K562 (cell line): ENCODE results near the gene SLC16A12. TPM values are rescaled to one million over a fixed set of nuclear protein-coding genes. Genes with fewer than 3 reads are reported as not detected.

Source experiments
- ATAC-seq: fragments of 200-7000 bp; cut with Tn5 transposase; 3 replicates; pipeline ENCODE4 v1.9.1; 2020; ENCODE audit warnings: moderate library complexity
- BruUV-seq: library from RNA; stranded (reverse); fragments of 400-500 nt; replicated peaks from 2 replicates; lab custom pipeline; 2021; lab: Mats Ljungman, UMichigan
- CTCF ChIA-PET: fragments of 300-600 bp; formaldehyde crosslinking; extraction: SDS; loops from one replicate; lab custom pipeline; 2021; ENCODE audit warnings: low intra/inter-chr PET ratio; lab: Yijun Ruan, JAX
- POLR2A ChIA-PET: fragments of 300-600, 350-650 bp; sonication (Branson Sonifier 250); formaldehyde crosslinking; extraction: SDS; loops from one replicate; lab custom pipeline; 2021; ENCODE audit warnings: antibody characterized with exemption, inconsistent platforms; lab: Yijun Ruan, JAX
- DNase-seq, 4 experiments: peaks; one replicate each; pipeline versions ENCODE4 v3.0.0 to v3.0.0-alpha.2; 2011 to 2018; ENCODE audit warnings: low spot score in 3 of 4, mixed read lengths in 3 of 4; ENCODE audit errors: extremely low read depth in 1 of 4
- FAIRE-seq: peaks from 2 replicates; lab custom pipeline; 2011; peaks lifted over from hg19 to GRCh38; lab: Jason Lieb, UNC
- H2AFZ ChIP-seq: 2 replicates; pipeline ENCODE4 v1.6.0; 2011; ENCODE audit warnings: low read depth, low read length, control low read depth, inconsistent platforms
- H3K27ac ChIP-seq: fragments of 200-600 bp; 3 replicates; pipeline ENCODE4 v1.8.0; 2011; ENCODE audit warnings: low read depth, mild to moderate bottlenecking, control low read depth, inconsistent platforms, low read length, moderate library complexity, mixed read lengths; ENCODE audit errors: extremely low read depth
- H3K27me3 ChIP-seq, 2 experiments: fragments of 300-600 bp in 1 of 2; 2 replicates in 1 of 2; 3 replicates in 1 of 2; pipeline versions ENCODE4 v1.6.0 to v1.8.0; 2011; ENCODE audit warnings: inconsistent platforms in 2 of 2, low read length in 2 of 2, mild to moderate bottlenecking in 1 of 2, mixed read lengths in 1 of 2, moderate library complexity in 1 of 2; ENCODE audit not compliant: control insufficient read depth in 2 of 2, insufficient read depth in 2 of 2
- H3K36me3 ChIP-seq: fragments of 300-600 bp; 3 replicates; pipeline ENCODE4 v1.8.0; 2011; ENCODE audit warnings: mild to moderate bottlenecking, low read length, inconsistent platforms; ENCODE audit not compliant: control insufficient read depth, insufficient read depth
- H3K4me1 ChIP-seq, 2 experiments: fragments of 200-600 bp in 1 of 2; replicated peaks in 1 of 2; 2 replicates in 1 of 2; 3 replicates in 1 of 2; pipeline versions ENCODE4 v1.5.1 to v1.8.0; 2011; ENCODE audit warnings: inconsistent platforms in 2 of 2, low read length in 2 of 2, mild to moderate bottlenecking in 1 of 2, mixed read lengths in 1 of 2, moderate library complexity in 1 of 2; ENCODE audit not compliant: control insufficient read depth in 2 of 2, insufficient read depth in 2 of 2
- H3K4me2 ChIP-seq: 2 replicates; pipeline ENCODE4 v1.6.1; 2011; ENCODE audit warnings: low read length, control low read depth, inconsistent platforms, mixed read lengths; ENCODE audit not compliant: insufficient read depth
- H3K4me3 ChIP-seq: fragments of 200-600 bp; sonication (generic), shearing (Covaris generic); 2 replicates; pipeline ENCODE4 v1.5.1; 2016; ENCODE audit warnings: control low read depth, inconsistent platforms
- H3K79me2 ChIP-seq: fragments of 200-600 bp; 3 replicates; pipeline ENCODE4 v1.8.0; 2011; ENCODE audit warnings: low read length, inconsistent platforms; ENCODE audit not compliant: control insufficient read depth, insufficient read depth
- H3K9ac ChIP-seq, 2 experiments: 2 replicates each; pipeline versions ENCODE4 v1.6.0 to v1.6.1; 2011; ENCODE audit warnings: low read depth in 2 of 2, low read length in 2 of 2, control low read depth in 1 of 2, inconsistent platforms in 1 of 2, mild to moderate bottlenecking in 1 of 2, mixed read lengths in 1 of 2; ENCODE audit not compliant: insufficient read depth in 1 of 2
- H3K9me1 ChIP-seq: one replicate; pipeline ENCODE4 v1.6.0; 2011; ENCODE audit warnings: inconsistent platforms, mild to moderate bottlenecking, low read length, moderate library complexity; ENCODE audit not compliant: control insufficient read depth, insufficient read depth
- H3K9me3 ChIP-seq: replicated peaks from 2 replicates; pipeline ENCODE4 v1.5.1; 2011; ENCODE audit warnings: low read depth, low read length, inconsistent platforms; ENCODE audit not compliant: control insufficient read depth, insufficient read depth
- H4K20me1 ChIP-seq: replicated peaks from 2 replicates; pipeline ENCODE4 v1.6.1; 2011; ENCODE audit warnings: low read length, inconsistent platforms, mixed read lengths; ENCODE audit not compliant: control insufficient read depth, insufficient read depth
- ATF6 ChIP-seq: sonication (generic); formaldehyde crosslinking; IDR thresholded peaks from 2 replicates; pipeline ENCODE4 v1.4.0; 2020; ENCODE audit warnings: mild to moderate bottlenecking, missing genetic modification reagents
- CBX3 ChIP-seq, 2 experiments: IDR thresholded peaks; 1 replicate in 1 of 2; 2 replicates in 1 of 2; pipeline ENCODE4 v1.6.1; 2012; ENCODE audit warnings: inconsistent platforms in 2 of 2, low read length in 2 of 2, borderline replicate concordance in 1 of 2, control low read depth in 1 of 2
- CEBPZ ChIP-seq: fragments of 150-350 bp; IDR thresholded peaks from 2 replicates; pipeline ENCODE4 v1.6.1; 2014; ENCODE audit warnings: low read depth, mild to moderate bottlenecking, low read length, borderline replicate concordance
- HIVEP1 ChIP-seq: fragments of 250-450 bp; sonication (Bioruptor Pico); IDR thresholded peaks from 2 replicates; pipeline ENCODE4 v1.4.0; 2020; ENCODE audit warnings: mild to moderate bottlenecking
- KDM5B ChIP-seq: fragments of 200-600 bp; sonication (generic); IDR thresholded peaks from 2 replicates; pipeline ENCODE4 v1.6.1; 2012; ENCODE audit warnings: low read depth, mild to moderate bottlenecking, moderate library complexity, low read length, control low read depth, inconsistent platforms; ENCODE audit not compliant: insufficient replicate concordance
- NKRF ChIP-seq: fragments of 450-650 bp; IDR thresholded peaks from 2 replicates; pipeline ENCODE4 v1.6.1; 2016; ENCODE audit warnings: borderline replicate concordance
- SIRT6 ChIP-seq: IDR thresholded peaks from one replicate; pipeline ENCODE4 v1.6.1; 2012; ENCODE audit warnings: low read depth, mild to moderate bottlenecking, control low read depth, inconsistent platforms, low read length, moderate library complexity
- SMARCA5 ChIP-seq: fragments of 450-650 bp; IDR thresholded peaks from 2 replicates; pipeline ENCODE4 v1.6.1; 2016
- TARDBP ChIP-seq: fragments of 450-650 bp; IDR thresholded peaks from 2 replicates; pipeline ENCODE4 v1.6.1; 2016
- YBX1 ChIP-seq: fragments of 450-650 bp; IDR thresholded peaks from 2 replicates; pipeline ENCODE4 v1.7.1; 2016; ENCODE audit warnings: mild to moderate bottlenecking
- ZBTB8A ChIP-seq: fragments of 450-650 bp; IDR thresholded peaks from 2 replicates; pipeline ENCODE4 v1.6.1; 2018; ENCODE audit warnings: mild to moderate bottlenecking, moderate library complexity; ENCODE audit not compliant: partially characterized antibody
- ZNF431 ChIP-seq: sonication (generic); formaldehyde crosslinking; IDR thresholded peaks from 2 replicates; pipeline ENCODE4 v1.8.0; 2022; ENCODE audit warnings: mild to moderate bottlenecking, missing genetic modification reagents
- ZNF57 ChIP-seq: fragments of 450-650 bp; formaldehyde crosslinking; IDR thresholded peaks from 2 replicates; pipeline ENCODE4 v1.4.0; 2020; ENCODE audit warnings: mild to moderate bottlenecking, moderate library complexity
- ZNF583 ChIP-seq: fragments of 250-450 bp; sonication (Bioruptor Pico); IDR thresholded peaks from 2 replicates; pipeline ENCODE4 v1.4.0; 2020
- WGBS: fragments of 100-300 bp; shearing (Covaris generic); methylation state at CpG from one replicate; pipeline ENCODE4 v1.1.6; 2016; ENCODE audit warnings: low coverage, mixed read lengths; ENCODE audit not compliant: insufficient coverage; ENCODE audit errors: missing lambda C conversion rate; 5-methylcytosine and 5-hydroxymethylcytosine counted together
- in situ Hi-C: fragments of 300-500 bp; cut with MboI; formaldehyde crosslinking; loops from 4 replicates; pipeline ENCODE4 v1.15.0; 2018; ENCODE audit warnings: inconsistent platforms, mixed read lengths
- intact Hi-C: fragments of 100-400 bp; cut with micrococcal nuclease; formaldehyde crosslinking; loops from 2 replicates; pipeline ENCODE4 v1.14.2; 2022
- polyA plus RNA-seq, 8 experiments: library from polyadenylated mRNA; depleted of rRNA in 4 of 8; stranded (reverse) in 5 of 8; unstranded in 3 of 8; fragments of >200 nt; fragmentation: Nextera tagmentation in 2 of 8; fragmentation: Illumina TruSeq in 1 of 8; extraction: Ambion mirVana in 2 of 8; extraction: Trizol in 1 of 8; gene quantifications; 2 replicates each; pipeline versions ENCODE4 v1.2.1 to v1.2.3, GENCODE V29; 2011 to 2014; ENCODE audit warnings: inconsistent platforms in 1 of 8, missing spikeins in 1 of 8
- total RNA-seq, 7 experiments: library from RNA; depleted of rRNA in 6 of 7; stranded (reverse); fragments of >200 nt in 6 of 7; fragmentation: Illumina TruSeq in 2 of 7; extraction: Trizol in 2 of 7; gene quantifications; 2 replicates each; pipeline versions ENCODE4 v1.2.1 to v1.2.3, GENCODE V29; 2011 to 2021; ENCODE audit warnings: low replicate concordance in 1 of 7

The SLC16A12 gene
- total and polyA plus RNA-seq, 9 of the 15 experiments (the other 6 are each of a cell fraction or from before 2014, with no cell fraction given): not detected

DNA sequence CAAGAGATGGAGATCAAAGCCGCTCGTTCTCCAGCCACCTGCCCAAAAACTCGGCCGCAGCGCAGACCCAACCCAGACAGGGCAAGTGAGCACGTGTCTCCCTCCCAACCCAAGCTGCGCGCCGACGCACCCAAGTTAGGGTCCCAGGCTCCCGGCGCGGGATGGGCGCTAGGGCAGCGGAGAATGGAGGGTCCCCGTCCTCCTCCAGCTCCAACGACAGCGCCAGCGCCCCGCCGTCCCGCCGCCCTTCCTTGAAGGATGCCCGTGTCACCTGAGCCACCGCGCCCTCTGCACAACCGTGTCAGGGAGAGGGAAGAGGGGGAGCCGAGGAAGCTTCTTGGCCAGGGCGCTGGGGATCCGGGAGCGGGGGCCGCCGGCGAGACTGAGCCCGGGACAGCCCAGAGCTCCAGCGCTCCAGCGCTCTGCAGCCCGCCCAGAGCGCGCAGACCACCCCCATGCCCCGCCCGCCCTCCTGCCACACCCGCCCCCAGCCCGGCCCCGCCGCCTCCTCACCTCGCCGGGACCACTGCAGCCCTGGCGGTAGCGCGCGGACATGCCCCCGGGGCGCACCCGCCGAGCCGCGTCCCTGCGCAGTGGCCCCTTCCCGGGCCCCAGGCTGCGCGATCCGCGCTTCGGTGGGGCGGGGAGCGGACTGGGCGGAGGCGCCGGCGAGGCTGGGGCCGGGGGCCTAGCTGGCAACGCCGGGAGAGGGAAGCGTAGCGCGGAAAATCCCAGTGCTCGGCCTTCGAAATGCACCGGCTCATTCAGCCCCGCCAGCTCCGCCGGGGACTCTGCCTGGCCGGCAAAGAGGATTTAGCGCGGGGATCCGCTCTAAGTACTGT is at the start of gene SLC16A12 (continued):
- TF ChIP-seq CEBPZ: no peak
- TF ChIP-seq, all 486 proteins: peak for 0

DNA sequence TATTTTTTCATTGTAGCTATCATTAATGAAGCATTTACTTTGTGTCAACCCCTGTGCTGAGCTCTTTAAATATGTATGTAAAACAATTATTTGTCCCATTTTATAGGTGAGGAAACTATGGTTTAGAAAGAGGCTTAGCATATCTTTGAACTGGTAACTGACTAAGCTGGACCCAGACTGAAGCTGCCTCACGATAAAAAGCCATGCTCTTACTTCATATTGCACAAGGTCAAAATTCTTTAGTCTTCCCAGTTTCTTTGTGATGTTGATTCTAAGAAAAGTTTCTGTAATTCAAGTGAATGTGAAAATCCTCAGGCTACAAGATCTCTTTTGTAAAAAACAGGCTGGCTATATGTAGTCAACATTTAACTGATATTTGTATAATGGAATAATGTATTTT is 46.6 kb upstream of the SLC16A12 start:
- no peak for DNase-seq
- no TSS peak for BruUV-seq
- FAIRE-seq: no peak
- Histone ChIP-seq H3K36me3 (0 out of 3 replicates have a peak, but pooled peaks cover 2% of the 10 kb centered on the region), H3K4me2 (no peak overlapping the region), H3K9me1 (no peaks in the 10 kb centered on the region), H3K27ac (no peak overlapping the region), H3K9ac (no peak overlapping the region), H3K27me3 (no peaks in the 10 kb centered on the region), H2AFZ (no peak overlapping the region), H3K79me2 (no peaks in the 10 kb centered on the region), H3K4me1 (no peaks in the 10 kb centered on the region), H4K20me1 (no peaks in the 10 kb centered on the region), H3K4me3 (no peak overlapping the region), H3K9me3 (no peaks in the 10 kb centered on the region)
- in situ Hi-C loops (no loop called here), intact Hi-C loops (no loop called here)
- ATAC-seq: no peak
- POLR2A ChIA-PET: no interaction called here
- 10% methylated on average over 1 of the region's 1 CpG for WGBS
- CTCF ChIA-PET: no interaction called here
- TF ChIP-seq KDM5B: no peak
- TF ChIP-seq TARDBP: no peak
- no peak for TF ChIP-seq CBX3 (IDR thresholded peaks at IDR 0.05; ENCODE audit: borderline replicate concordance in 1 of 2, low read length in 2 of 2)
- no peak for TF ChIP-seq NKRF
- TF ChIP-seq ZBTB8A: no peak
- TF ChIP-seq YBX1: no peak
- no peak for TF ChIP-seq ZNF583 (CRISPR knock-in tag)
- no peak for TF ChIP-seq HIVEP1 (CRISPR knock-in tag)
- TF ChIP-seq SIRT6: no peak
- TF ChIP-seq ATF6 (CRISPR knock-in tag): no peak
- TF ChIP-seq ZNF431 (CRISPR knock-in tag): no peak
- TF ChIP-seq ZNF57 (CRISPR knock-in tag): no peak
- TF ChIP-seq SMARCA5: no peak
